Keratinocyte (primary cell): ENCODE results near the gene ANKRD6. TPM values are rescaled to one million over a fixed set of nuclear protein-coding genes. Genes with fewer than 3 reads are reported as not detected.

ENCODE experiments used
- DNase-seq: peaks from one replicate; pipeline ENCODE4 v3.0.0-alpha.2; 2011; ENCODE audit warnings: low read depth, missing footprints, low spot score
- FAIRE-seq: peaks from 2 replicates; lab custom pipeline; 2011; peaks lifted over from hg19 to GRCh38; lab: Jason Lieb, UNC
- H2AFZ ChIP-seq: 2 replicates; pipeline ENCODE4 v1.6.0; 2012; ENCODE audit warnings: low read length, control low read depth, inconsistent platforms; ENCODE audit not compliant: control insufficient read depth
- H3K27ac ChIP-seq: 2 replicates; pipeline ENCODE4 v1.5.1; 2011; ENCODE audit warnings: low read length; ENCODE audit not compliant: control insufficient read depth, insufficient read depth
- H3K27me3 ChIP-seq: 3 replicates; pipeline ENCODE4 v1.6.0; 2011; ENCODE audit warnings: low read length; ENCODE audit not compliant: control insufficient read depth, insufficient read depth; ENCODE audit errors: extremely low read depth
- H3K36me3 ChIP-seq, 2 experiments: 2 replicates in 1 of 2; 3 replicates in 1 of 2; pipeline ENCODE4 v1.5.1; 2011; ENCODE audit warnings: low read length in 2 of 2, mild to moderate bottlenecking in 1 of 2; ENCODE audit not compliant: control insufficient read depth in 2 of 2, insufficient read depth in 2 of 2; ENCODE audit errors: extremely low read depth in 1 of 2
- H3K4me1 ChIP-seq: 3 replicates; pipeline ENCODE4 v1.5.1; 2011; ENCODE audit warnings: low read length; ENCODE audit not compliant: control insufficient read depth, insufficient read depth; ENCODE audit errors: extremely low read depth
- H3K4me2 ChIP-seq: 3 replicates; pipeline ENCODE4 v1.6.0; 2011; ENCODE audit warnings: low read depth, low read length; ENCODE audit not compliant: control insufficient read depth, insufficient read depth; ENCODE audit errors: extremely low read depth
- H3K4me3 ChIP-seq, 3 experiments: fragments of 200-600 bp in 1 of 3; sonication (generic) in 1 of 3; 2 replicates in 2 of 3; 3 replicates in 1 of 3; pipeline ENCODE4 v1.5.1; 2011 to 2016; ENCODE audit warnings: low read length in 3 of 3, mild to moderate bottlenecking in 3 of 3, control low read depth in 2 of 3, inconsistent platforms in 1 of 3, low read depth in 1 of 3, mixed read lengths in 1 of 3, mixed run types in 1 of 3, moderate library complexity in 1 of 3; ENCODE audit not compliant: control insufficient read depth in 2 of 3, insufficient read depth in 2 of 3; ENCODE audit errors: extremely low read depth in 1 of 3
- H3K79me2 ChIP-seq: 2 replicates; pipeline ENCODE4 v1.6.0; 2012; ENCODE audit warnings: low read length; ENCODE audit not compliant: control insufficient read depth, insufficient read depth
- H3K9ac ChIP-seq: 3 replicates; pipeline ENCODE4 v1.6.0; 2011; ENCODE audit warnings: low read length; ENCODE audit not compliant: control insufficient read depth, insufficient read depth; ENCODE audit errors: extremely low read depth
- H3K9me1 ChIP-seq: 3 replicates; pipeline ENCODE4 v1.6.0; 2011; ENCODE audit warnings: low read length; ENCODE audit not compliant: control insufficient read depth, insufficient read depth; ENCODE audit errors: extremely low read depth
- H3K9me3 ChIP-seq: 2 replicates; pipeline ENCODE4 v1.5.1; 2012; ENCODE audit warnings: low read depth, low read length; ENCODE audit not compliant: control insufficient read depth
- H4K20me1 ChIP-seq: 3 replicates; pipeline ENCODE4 v1.6.0; 2011; ENCODE audit warnings: low read length; ENCODE audit not compliant: control insufficient read depth, insufficient read depth; ENCODE audit errors: extremely low read depth
- dilution Hi-C: fragments of 300-500 bp; cut with MboI; formaldehyde crosslinking; loops from one replicate; pipeline ENCODE4 v1.7.0; 2020; ENCODE audit warnings: low sequenced_read_pairs; ENCODE audit not compliant: extremely low pct_ligation_motif_present
- polyA plus RNA-seq, 5 experiments: library from polyadenylated mRNA; depleted of rRNA in 3 of 5; stranded (reverse) in 3 of 5; stranded (forward) in 1 of 5; unstranded in 1 of 5; fragments of >200 nt; gene quantifications; 1 replicate in 1 of 5; 2 replicates in 3 of 5; 3 replicates in 1 of 5; pipeline versions ENCODE4 v1.2.1 to v1.2.3, GENCODE V29; 2011 to 2012; ENCODE audit warnings: missing spikeins in 2 of 5, low read depth in 1 of 5, low replicate concordance in 1 of 5
- TF ChIP-seq, protein P1 (sequence below), 3 experiments: IDR thresholded peaks in 1 of 3; conservative IDR thresholded peaks in 1 of 3; optimal IDR thresholded peaks in 1 of 3; 2 replicates in 2 of 3; 3 replicates in 1 of 3; pipeline versions ENCODE3 to v1.5.1; 2011; ENCODE audit warnings: low read length in 3 of 3, mild to moderate bottlenecking in 3 of 3, moderate library complexity in 2 of 3, control low read depth in 1 of 3, inconsistent platforms in 1 of 3; ENCODE audit not compliant: insufficient read depth in 2 of 3; ENCODE audit errors: extremely low read depth in 1 of 3

The ANKRD6 gene
- polyA plus RNA-seq, 1 donor (not counting 4 experiments of a cell fraction or from before 2014, with no cell fraction given) = 5.7 TPM

DNA sequence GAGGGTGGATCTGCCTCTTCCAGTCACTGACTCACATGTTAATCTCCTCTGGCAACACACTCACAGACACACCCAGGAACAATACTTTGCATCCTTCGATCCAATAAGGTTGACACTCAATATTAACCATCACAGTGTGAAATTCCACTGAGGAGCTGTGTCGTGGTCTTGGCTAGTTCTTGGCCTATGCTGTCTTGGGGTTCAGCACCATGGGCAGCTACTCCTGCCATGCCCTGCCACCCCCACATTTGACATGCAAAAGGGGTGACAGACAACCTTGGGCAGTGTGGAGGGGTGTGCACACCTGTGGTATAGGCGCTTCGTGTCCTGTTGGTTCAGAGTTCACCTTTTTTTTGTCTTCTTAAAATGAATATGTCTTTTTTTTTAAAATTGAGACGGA is 25.8 kb downstream of the ANKRD6 start:
- H3K9me1 ChIP-seq = no peaks in the 10 kb centered on the region
- H3K36me3 ChIP-seq = no peaks in the 10 kb centered on the region
- H3K4me2 ChIP-seq = no peak overlapping the region
- no peak for FAIRE-seq
- H2AFZ ChIP-seq = no peak overlapping the region
- TF ChIP-seq, protein P1, sequence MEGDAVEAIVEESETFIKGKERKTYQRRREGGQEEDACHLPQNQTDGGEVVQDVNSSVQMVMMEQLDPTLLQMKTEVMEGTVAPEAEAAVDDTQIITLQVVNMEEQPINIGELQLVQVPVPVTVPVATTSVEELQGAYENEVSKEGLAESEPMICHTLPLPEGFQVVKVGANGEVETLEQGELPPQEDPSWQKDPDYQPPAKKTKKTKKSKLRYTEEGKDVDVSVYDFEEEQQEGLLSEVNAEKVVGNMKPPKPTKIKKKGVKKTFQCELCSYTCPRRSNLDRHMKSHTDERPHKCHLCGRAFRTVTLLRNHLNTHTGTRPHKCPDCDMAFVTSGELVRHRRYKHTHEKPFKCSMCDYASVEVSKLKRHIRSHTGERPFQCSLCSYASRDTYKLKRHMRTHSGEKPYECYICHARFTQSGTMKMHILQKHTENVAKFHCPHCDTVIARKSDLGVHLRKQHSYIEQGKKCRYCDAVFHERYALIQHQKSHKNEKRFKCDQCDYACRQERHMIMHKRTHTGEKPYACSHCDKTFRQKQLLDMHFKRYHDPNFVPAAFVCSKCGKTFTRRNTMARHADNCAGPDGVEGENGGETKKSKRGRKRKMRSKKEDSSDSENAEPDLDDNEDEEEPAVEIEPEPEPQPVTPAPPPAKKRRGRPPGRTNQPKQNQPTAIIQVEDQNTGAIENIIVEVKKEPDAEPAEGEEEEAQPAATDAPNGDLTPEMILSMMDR (optimal IDR thresholded peaks at IDR 0.05 in 1 of 3, IDR thresholded peaks at IDR 0.05 in 1 of 3, conservative IDR thresholded peaks at IDR 0.05 in 1 of 3; ENCODE audit: extremely low read depth in 1 of 3, insufficient read depth in 2 of 3, low read length in 3 of 3) = no peak
- no peak overlapping the region for H3K4me3 ChIP-seq
- no peak overlapping the region for H3K27ac ChIP-seq
- H3K79me2 ChIP-seq = no peaks in the 10 kb centered on the region
- H3K27me3 ChIP-seq = no peaks in the 10 kb centered on the region
- no peaks in the 10 kb centered on the region for H3K4me1 ChIP-seq
- H4K20me1 ChIP-seq = no peaks in the 10 kb centered on the region
- H3K9me3 ChIP-seq = no peaks in the 10 kb centered on the region
- dilution Hi-C loops = no loop called here
- no peak for DNase-seq
- H3K9ac ChIP-seq = no peak overlapping the region

DNA sequence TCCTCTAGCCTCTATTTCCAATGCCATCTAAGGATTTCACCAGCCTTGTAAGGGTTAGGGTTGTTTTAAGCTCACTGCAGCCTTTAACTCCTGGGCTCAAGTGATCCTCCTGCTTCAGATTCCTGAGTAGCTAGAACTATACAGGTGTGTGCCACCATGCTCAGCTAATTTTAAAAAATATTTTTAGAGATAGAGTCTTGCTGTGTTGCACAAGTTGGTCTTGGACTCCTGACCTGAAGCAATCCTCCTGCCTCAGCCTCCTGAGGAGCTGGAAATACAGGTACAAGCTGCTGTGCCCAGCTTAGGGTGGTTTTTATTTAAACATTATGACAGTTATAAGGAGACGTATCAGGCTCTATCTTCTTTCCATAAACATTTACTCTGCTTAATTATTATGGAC is 26.5 kb downstream of the ANKRD6 start:
- FAIRE-seq (no peak), DNase-seq (no peak)
- Histone ChIP-seq H3K27me3 (no peaks in the 10 kb centered on the region), H3K4me3 (no peak overlapping the region), H3K4me2 (no peak overlapping the region), H3K36me3 (no peaks in the 10 kb centered on the region), H4K20me1 (no peaks in the 10 kb centered on the region), H3K27ac (no peak overlapping the region), H3K9ac (no peak overlapping the region), H2AFZ (no peak overlapping the region), H3K4me1 (no peaks in the 10 kb centered on the region), H3K79me2 (no peaks in the 10 kb centered on the region), H3K9me1 (no peaks in the 10 kb centered on the region), H3K9me3 (no peaks in the 10 kb centered on the region)
- dilution Hi-C loops = no loop called here
- TF ChIP-seq, protein P1 (optimal IDR thresholded peaks at IDR 0.05 in 1 of 3, IDR thresholded peaks at IDR 0.05 in 1 of 3, conservative IDR thresholded peaks at IDR 0.05 in 1 of 3; ENCODE audit: extremely low read depth in 1 of 3, insufficient read depth in 2 of 3, low read length in 3 of 3) = no peak
